ENCODE measurements around the gene TEX51.

TEX51 gene

DNA sequence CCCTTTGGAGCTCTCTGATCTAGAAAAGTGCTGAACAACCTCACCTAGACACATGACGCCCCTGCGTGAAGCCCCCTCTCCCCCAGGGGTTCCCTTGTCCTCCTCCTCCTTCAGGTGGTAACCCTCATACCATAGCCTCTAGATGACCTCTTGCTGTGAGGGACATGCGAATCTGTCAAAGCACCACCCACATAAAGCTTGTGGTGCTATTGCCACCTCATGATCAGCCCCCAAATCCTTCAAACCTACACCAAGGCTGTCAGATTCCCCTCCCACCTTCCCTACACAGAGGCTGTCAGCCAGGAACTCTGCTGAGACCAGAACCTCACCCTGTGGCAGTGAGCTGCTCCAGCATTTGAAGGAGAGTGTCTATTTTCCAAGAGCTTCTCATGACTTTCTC lies 43.1 kb upstream of the TEX51 start:
- no peak for TF ChIP-seq ZFX (IDR thresholded peaks at IDR 0.05)
- TF ChIP-seq, protein P1, sequence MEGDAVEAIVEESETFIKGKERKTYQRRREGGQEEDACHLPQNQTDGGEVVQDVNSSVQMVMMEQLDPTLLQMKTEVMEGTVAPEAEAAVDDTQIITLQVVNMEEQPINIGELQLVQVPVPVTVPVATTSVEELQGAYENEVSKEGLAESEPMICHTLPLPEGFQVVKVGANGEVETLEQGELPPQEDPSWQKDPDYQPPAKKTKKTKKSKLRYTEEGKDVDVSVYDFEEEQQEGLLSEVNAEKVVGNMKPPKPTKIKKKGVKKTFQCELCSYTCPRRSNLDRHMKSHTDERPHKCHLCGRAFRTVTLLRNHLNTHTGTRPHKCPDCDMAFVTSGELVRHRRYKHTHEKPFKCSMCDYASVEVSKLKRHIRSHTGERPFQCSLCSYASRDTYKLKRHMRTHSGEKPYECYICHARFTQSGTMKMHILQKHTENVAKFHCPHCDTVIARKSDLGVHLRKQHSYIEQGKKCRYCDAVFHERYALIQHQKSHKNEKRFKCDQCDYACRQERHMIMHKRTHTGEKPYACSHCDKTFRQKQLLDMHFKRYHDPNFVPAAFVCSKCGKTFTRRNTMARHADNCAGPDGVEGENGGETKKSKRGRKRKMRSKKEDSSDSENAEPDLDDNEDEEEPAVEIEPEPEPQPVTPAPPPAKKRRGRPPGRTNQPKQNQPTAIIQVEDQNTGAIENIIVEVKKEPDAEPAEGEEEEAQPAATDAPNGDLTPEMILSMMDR (conservative IDR thresholded peaks at IDR 0.05): no peak
- no peak overlapping the region for H3K27ac ChIP-seq

DNA sequence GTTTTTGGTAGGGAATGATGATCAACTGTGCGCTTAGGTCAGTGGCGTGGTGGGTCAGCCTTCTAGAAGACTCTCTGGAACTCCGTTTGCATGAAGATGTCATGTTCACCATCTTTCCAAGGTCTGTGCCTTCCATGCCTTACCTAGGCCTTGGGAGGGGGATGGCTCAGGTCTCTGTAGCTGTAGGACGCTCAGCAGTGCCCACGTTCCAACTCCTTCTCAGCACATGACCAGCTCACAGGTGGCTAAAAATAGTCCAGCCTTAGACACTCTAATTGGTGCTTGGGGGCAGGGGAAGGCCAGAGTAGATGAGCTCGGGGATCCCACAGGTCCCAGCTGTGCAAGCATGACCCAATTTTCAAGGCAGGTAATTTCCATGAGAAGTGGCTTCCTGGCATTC lies 42.3 kb upstream of the TEX51 start:
- no peak for TF ChIP-seq ZFX (IDR thresholded peaks at IDR 0.05)
- TF ChIP-seq, protein P1 (conservative IDR thresholded peaks at IDR 0.05): no peak
- H3K27ac ChIP-seq: no peak overlapping the region

DNA sequence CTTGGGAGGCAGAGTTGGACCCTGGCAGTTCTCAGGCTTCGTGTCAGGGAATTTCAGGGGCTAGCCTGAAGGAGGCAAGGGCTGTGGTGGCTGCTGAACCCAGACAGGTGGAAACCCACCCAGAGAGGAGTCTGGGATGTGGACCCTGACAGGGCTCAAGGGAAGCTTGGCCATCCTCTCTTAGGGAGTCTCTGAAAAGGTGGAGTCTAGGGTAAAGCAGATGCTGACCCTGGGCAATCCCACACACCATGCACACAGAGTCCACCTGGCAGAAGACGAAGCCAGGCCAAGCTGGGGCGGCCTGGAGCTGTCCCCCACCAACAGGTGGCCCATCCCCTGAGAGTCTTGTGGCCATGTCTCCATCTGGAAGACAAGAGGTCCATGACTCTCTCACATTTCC lies 41.2 kb upstream of the TEX51 start:
- no peak overlapping the region for H3K27ac ChIP-seq
- TF ChIP-seq, protein P1 (conservative IDR thresholded peaks at IDR 0.05): no peak
- no peak for TF ChIP-seq ZFX (IDR thresholded peaks at IDR 0.05)

DNA sequence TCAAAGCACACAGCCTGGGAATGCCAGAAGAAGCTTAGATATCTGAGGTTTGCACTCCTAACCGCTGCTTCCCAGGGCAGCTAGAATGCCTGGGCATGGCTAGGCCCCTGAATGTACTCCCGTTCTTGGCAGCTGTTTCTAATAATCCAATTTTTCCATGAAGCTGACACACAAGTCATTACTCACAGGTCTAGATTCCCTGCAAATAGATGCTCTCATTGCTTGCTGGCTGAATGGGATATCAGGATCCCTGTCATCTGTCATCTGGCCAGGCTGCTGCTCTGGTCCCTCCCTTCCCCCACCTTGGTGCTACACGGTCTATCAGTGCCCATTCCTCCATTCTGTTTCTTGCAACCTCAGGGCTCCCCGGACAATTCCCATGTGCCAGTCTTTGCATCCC lies 40.7 kb upstream of the TEX51 start:
- no peak overlapping the region for H3K27ac ChIP-seq
- no peak for TF ChIP-seq ZFX (IDR thresholded peaks at IDR 0.05)
- TF ChIP-seq, protein P1 (conservative IDR thresholded peaks at IDR 0.05): no peak

DNA sequence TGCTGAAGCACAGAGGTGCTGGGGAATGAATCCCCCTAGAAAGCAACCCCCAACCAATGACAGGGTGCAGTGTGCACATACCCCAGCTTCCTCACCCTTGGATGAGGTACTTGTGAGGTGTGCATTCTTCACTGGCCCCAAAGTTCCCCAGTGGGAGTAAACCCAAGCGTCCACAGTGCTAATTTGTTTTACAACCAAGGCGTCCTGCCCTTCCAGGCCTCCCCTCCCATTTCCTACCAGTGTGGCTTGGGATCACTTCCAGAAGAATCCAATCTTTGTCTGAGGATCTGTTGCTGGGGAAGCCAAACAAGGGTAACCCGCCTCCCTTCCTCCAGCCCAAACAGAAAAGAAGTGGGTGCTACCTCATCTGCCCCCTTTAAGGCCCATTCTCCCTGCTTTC lies 40.3 kb upstream of the TEX51 start:
- H3K27ac ChIP-seq: no peak overlapping the region
- TF ChIP-seq, protein P1 (conservative IDR thresholded peaks at IDR 0.05): no peak
- TF ChIP-seq ZFX (IDR thresholded peaks at IDR 0.05): no peak

DNA sequence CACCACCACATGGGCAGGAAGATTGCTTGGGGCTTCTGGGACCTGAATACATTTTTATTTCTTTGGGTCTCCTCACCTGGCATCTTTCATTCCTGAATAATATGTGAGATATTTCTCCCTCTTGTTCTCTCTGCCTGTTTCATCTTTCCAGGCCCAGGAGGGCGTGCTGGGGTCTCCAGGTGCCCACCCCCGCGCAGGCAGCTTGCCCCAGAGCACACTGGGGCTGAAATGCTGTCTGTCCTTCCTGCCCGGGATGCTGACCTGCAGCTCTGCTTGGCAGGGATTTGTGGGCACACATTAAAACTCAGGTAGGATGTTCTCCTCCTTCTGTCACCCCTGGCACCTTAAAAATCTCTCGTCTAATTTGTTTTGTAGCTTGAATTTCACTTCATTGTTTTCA lies 39.7 kb upstream of the TEX51 start:
- no peak overlapping the region for H3K27ac ChIP-seq
- TF ChIP-seq, protein P1 (conservative IDR thresholded peaks at IDR 0.05): no peak
- no peak for TF ChIP-seq ZFX (IDR thresholded peaks at IDR 0.05)

DNA sequence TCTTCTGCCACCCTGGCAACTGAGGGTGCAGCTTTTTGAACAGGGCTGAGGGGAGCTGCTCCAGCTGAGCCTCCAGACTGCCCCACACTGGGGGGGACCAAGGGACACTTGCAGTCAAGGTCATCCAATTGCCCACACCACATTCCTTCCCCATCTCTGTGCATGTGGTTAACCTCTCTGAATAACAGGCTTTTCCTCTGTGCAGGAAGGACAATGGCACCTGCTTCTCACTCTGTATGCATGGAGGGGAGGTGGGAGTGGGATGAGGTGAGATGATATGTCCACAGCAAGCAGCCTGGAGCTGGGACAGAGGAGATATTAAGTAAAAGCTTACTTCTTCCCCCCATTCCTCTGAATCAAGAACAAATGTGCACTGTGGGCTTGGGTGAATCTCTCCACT lies 39.1 kb upstream of the TEX51 start:
- H3K27ac ChIP-seq: no peak overlapping the region
- TF ChIP-seq, protein P1 (conservative IDR thresholded peaks at IDR 0.05): no peak
- TF ChIP-seq ZFX (IDR thresholded peaks at IDR 0.05): no peak

Data from C4-2B (cell line).